Measurements from ENCODE around the gene FKBP4. TPM values are rescaled to one million over a fixed set of nuclear protein-coding genes. Genes with fewer than 3 reads are reported as not detected.

FKBP4 gene
- total RNA-seq, 1 experiment from 2014 or later, result 122 TPM

DNA sequence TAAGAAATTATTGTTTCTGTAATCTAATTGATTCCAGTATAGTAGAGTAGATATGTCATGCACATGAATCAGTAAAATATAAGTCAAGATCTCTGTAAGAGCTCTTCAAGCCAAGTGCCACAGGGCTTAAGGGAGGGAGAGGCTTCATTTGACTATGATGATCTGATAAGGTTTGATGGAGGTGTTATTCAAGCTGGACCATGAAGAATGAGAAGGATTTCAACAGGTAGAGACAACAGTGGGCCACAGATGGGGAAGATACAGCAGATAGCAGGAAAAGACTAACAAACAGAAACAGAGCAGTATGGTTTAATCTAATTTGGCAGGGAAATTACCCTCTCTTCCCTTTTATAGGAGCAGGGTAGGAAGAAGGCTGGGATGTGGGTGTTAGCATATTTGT lies 40.6 kb upstream of the FKBP4 start:
- Mint-ChIP-seq H3K4me3 (ENCODE audit: low read depth, unreplicated experiment) (no peak overlapping the region), H3K27me3 (ENCODE audit: unreplicated experiment) (peaks cover 89% of the 10 kb centered on the region)
- intact Hi-C loops (cut with micrococcal nuclease; ENCODE audit: unreplicated experiment), result no loop called here

DNA sequence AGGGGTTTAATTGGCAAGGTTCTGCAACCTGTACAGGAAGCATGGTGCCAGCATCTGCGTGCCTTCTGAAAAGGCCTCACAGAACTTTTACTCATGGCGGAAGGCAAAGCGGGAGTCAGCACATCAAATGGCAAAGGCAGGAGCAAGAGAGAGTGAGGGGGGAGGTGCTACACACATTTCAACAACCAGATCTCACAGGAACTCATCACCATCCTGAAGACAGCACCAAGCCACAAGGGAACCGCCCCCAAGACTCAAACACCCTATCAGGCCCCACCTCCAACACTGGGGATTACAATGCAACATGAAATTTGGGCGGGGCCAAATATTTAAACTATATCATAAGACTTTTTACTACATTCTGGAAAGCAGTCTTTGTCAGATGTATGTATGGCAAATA lies 38.0 kb upstream of the FKBP4 start:
- Mint-ChIP-seq H3K36me3 (ENCODE audit: insufficient read depth, unreplicated experiment) (no peaks in the 10 kb centered on the region), H3K27ac (ENCODE audit: unreplicated experiment) (no peak overlapping the region), H3K9me3 (ENCODE audit: low read depth, unreplicated experiment) (no peaks in the 10 kb centered on the region), H3K4me1 (ENCODE audit: low read depth, unreplicated experiment) (no peaks in the 10 kb centered on the region), H3K4me3 (ENCODE audit: low read depth, unreplicated experiment) (no peak overlapping the region), H3K27me3 (ENCODE audit: unreplicated experiment) (peaks cover 95% of the 10 kb centered on the region)
- DNase-seq, result no peak
- TF ChIP-seq, protein P1, sequence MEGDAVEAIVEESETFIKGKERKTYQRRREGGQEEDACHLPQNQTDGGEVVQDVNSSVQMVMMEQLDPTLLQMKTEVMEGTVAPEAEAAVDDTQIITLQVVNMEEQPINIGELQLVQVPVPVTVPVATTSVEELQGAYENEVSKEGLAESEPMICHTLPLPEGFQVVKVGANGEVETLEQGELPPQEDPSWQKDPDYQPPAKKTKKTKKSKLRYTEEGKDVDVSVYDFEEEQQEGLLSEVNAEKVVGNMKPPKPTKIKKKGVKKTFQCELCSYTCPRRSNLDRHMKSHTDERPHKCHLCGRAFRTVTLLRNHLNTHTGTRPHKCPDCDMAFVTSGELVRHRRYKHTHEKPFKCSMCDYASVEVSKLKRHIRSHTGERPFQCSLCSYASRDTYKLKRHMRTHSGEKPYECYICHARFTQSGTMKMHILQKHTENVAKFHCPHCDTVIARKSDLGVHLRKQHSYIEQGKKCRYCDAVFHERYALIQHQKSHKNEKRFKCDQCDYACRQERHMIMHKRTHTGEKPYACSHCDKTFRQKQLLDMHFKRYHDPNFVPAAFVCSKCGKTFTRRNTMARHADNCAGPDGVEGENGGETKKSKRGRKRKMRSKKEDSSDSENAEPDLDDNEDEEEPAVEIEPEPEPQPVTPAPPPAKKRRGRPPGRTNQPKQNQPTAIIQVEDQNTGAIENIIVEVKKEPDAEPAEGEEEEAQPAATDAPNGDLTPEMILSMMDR (IDR thresholded peaks at IDR 0.05; ENCODE audit: unreplicated experiment), result no peak
- intact Hi-C loops (cut with micrococcal nuclease; ENCODE audit: unreplicated experiment), result no loop called here
- CTCF ChIA-PET, result no interaction called here
- no TSS peak for BruUV-seq (replicated peaks)

More for the DNA sequence above, 40.6 kb upstream of the FKBP4 start:
- H3K36me3 Mint-ChIP-seq (ENCODE audit: insufficient read depth, unreplicated experiment), result no peaks in the 10 kb centered on the region
- no peak overlapping the region for H3K27ac Mint-ChIP-seq (ENCODE audit: unreplicated experiment)
- CTCF ChIA-PET, result no interaction called here
- no peaks in the 10 kb centered on the region for H3K4me1 Mint-ChIP-seq (ENCODE audit: low read depth, unreplicated experiment)
- no peak for DNase-seq
- TF ChIP-seq, protein P1 (IDR thresholded peaks at IDR 0.05; ENCODE audit: unreplicated experiment), result no peak
- BruUV-seq (replicated peaks), result no TSS peak
- H3K9me3 Mint-ChIP-seq (ENCODE audit: low read depth, unreplicated experiment), result no peaks in the 10 kb centered on the region

DNA sequence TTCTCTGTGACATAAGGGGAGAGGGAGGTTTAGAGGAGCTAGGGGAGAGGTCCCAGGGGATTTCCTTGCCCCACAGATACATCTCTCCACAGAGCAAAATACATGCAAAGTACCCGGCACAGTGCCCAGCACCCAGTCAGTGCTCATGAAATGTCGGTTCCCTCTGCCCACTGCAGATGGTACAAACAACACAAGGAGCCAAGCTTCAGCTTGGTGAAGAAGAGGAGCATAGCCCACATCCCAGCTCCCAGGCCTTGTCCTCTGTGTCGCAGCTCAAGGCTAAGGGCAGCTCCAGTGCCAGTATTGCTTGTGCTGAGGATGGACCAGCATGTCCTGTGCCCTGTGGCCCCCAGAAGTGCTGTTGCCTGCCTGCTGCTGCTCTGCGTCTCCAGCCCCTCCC lies 35.0 kb upstream of the FKBP4 start:
- BruUV-seq (replicated peaks), result no TSS peak
- H3K4me1 Mint-ChIP-seq (ENCODE audit: low read depth, unreplicated experiment), result no peaks in the 10 kb centered on the region
- no peak overlapping the region for H3K4me3 Mint-ChIP-seq (ENCODE audit: low read depth, unreplicated experiment)
- no peaks in the 10 kb centered on the region for H3K36me3 Mint-ChIP-seq (ENCODE audit: insufficient read depth, unreplicated experiment)
- CTCF ChIA-PET, result interaction anchor here (0.7 kb wide), 1 partner anchor 146 kb away, joined by 3 read pairs; no protein-coding TSS in a partner anchor
- no peak overlapping the region for H3K27ac Mint-ChIP-seq (ENCODE audit: unreplicated experiment)
- no peaks in the 10 kb centered on the region for H3K9me3 Mint-ChIP-seq (ENCODE audit: low read depth, unreplicated experiment)
- peaks cover 94% of the 10 kb centered on the region for H3K27me3 Mint-ChIP-seq (ENCODE audit: unreplicated experiment)
- TF ChIP-seq, protein P1 (IDR thresholded peaks at IDR 0.05; ENCODE audit: unreplicated experiment), result no peak
- DNase-seq, result no peak
- intact Hi-C loops (cut with micrococcal nuclease; ENCODE audit: unreplicated experiment), result no loop called here

DNA sequence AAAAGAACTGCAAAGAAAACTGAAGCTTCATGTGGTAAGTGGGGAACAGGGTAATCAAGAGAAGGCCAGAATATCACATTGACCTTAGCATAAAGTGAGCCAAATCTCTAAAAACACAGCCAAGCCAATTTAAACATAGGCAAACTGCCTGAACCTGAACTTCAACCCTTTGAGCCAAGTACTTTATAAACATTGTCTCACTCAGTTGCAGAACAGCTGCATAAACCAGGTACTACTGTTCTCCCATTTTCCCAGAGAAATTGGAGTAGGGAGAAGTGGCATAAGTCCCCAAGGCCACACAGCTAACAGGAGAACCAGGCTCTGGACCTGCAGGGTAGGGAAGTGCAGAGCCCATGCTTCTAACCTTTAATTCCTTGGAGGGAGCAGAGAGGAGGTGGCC lies 30.4 kb upstream of the FKBP4 start:
- intact Hi-C loops (cut with micrococcal nuclease; ENCODE audit: unreplicated experiment), result no loop called here
- DNase-seq, result no peak
- no peak overlapping the region for H3K4me3 Mint-ChIP-seq (ENCODE audit: low read depth, unreplicated experiment)
- H3K4me1 Mint-ChIP-seq (ENCODE audit: low read depth, unreplicated experiment), result no peaks in the 10 kb centered on the region
- TF ChIP-seq, protein P1 (IDR thresholded peaks at IDR 0.05; ENCODE audit: unreplicated experiment), result no peak
- CTCF ChIA-PET, result no interaction called here
- peaks cover 96% of the 10 kb centered on the region for H3K27me3 Mint-ChIP-seq (ENCODE audit: unreplicated experiment)
- BruUV-seq (replicated peaks), result no TSS peak
- H3K36me3 Mint-ChIP-seq (ENCODE audit: insufficient read depth, unreplicated experiment), result no peaks in the 10 kb centered on the region
- no peak overlapping the region for H3K27ac Mint-ChIP-seq (ENCODE audit: unreplicated experiment)
- no peaks in the 10 kb centered on the region for H3K9me3 Mint-ChIP-seq (ENCODE audit: low read depth, unreplicated experiment)
